Liver (tissue), 3 donors: Measurements from ENCODE around the gene OR52I1.

Experiments used
- EGR1 ChIP-seq, 2 donors: IDR thresholded peaks; 2 replicates each; pipeline ENCODE4 v1.6.1; 2016 to 2018; ENCODE audit warnings: antibody characterized with exemption in 2 of 2, low read depth in 2 of 2
- HNF4G ChIP-seq: IDR thresholded peaks from 2 replicates; pipeline ENCODE4 v1.6.1; 2016; ENCODE audit warnings: antibody characterized with exemption
- RAD21 ChIP-seq, 2 donors: IDR thresholded peaks; 2 replicates each; pipeline ENCODE4 v1.6.1; 2016; ENCODE audit warnings: antibody characterized with exemption in 2 of 2, mild to moderate bottlenecking in 2 of 2
- YY1 ChIP-seq: IDR thresholded peaks from 2 replicates; pipeline ENCODE4 v1.6.1; 2016; ENCODE audit warnings: antibody characterized with exemption, mild to moderate bottlenecking
- TF ChIP-seq, protein P1 (sequence below): fragments of 150-350 bp; IDR thresholded peaks from 2 replicates; pipeline ENCODE4 v1.5.1; 2017; ENCODE audit warnings: improper control_type of control experiment, low read depth, low read length; ENCODE audit not compliant: missing input control
- TF ChIP-seq, protein P2 (sequence below): IDR thresholded peaks from 2 replicates; pipeline ENCODE4 v1.6.1; 2016; ENCODE audit warnings: antibody characterized with exemption
- donor health status: healthy.
- donor health status: healthy.

DNA sequence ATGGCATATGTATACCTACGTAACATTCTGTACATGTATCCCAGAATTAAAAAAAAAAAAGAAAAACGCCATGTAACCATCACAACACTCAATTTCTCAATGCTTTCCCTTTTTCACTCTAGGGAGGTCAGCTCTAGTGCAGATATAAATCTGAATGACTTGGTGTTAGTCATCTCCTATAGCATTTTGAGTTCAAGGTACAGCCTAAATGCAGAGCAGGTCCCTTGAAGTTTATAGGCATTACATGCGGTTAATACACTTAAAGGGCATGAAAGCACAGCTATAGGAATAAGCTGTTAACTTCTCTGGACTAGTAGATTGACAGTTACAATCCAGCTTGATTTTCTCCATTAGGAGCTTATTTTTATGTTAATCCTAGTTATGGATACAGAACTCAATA is 28.5 kb upstream of the OR52I1 start:
- TF ChIP-seq EGR1 (IDR thresholded peaks at IDR 0.05; ENCODE audit: low read depth in 2 of 2) (no peak), HNF4G (no peak), YY1 (no peak), RAD21 (IDR thresholded peaks at IDR 0.05) (no peak)
- TF ChIP-seq, protein P1, sequence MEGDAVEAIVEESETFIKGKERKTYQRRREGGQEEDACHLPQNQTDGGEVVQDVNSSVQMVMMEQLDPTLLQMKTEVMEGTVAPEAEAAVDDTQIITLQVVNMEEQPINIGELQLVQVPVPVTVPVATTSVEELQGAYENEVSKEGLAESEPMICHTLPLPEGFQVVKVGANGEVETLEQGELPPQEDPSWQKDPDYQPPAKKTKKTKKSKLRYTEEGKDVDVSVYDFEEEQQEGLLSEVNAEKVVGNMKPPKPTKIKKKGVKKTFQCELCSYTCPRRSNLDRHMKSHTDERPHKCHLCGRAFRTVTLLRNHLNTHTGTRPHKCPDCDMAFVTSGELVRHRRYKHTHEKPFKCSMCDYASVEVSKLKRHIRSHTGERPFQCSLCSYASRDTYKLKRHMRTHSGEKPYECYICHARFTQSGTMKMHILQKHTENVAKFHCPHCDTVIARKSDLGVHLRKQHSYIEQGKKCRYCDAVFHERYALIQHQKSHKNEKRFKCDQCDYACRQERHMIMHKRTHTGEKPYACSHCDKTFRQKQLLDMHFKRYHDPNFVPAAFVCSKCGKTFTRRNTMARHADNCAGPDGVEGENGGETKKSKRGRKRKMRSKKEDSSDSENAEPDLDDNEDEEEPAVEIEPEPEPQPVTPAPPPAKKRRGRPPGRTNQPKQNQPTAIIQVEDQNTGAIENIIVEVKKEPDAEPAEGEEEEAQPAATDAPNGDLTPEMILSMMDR, result no peak
- TF ChIP-seq, protein P2, sequence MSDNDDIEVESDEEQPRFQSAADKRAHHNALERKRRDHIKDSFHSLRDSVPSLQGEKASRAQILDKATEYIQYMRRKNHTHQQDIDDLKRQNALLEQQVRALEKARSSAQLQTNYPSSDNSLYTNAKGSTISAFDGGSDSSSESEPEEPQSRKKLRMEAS, result no peak
